BE2C (cell line): ENCODE results near the gene RNF151.
A peak's percentile ranks its signal among the peaks of the same experiment; 100 is the strongest.

Experiments used
- DNase-seq: peaks from one replicate; pipeline ENCODE4 v3.0.0-alpha.2; 2020
- H3K27me3 ChIP-seq: fragments of 250-450 bp; sonication (Bioruptor Pico); 2 replicates; pipeline ENCODE4 v1.5.1; 2020; ENCODE audit warnings: mild to moderate bottlenecking
- H3K36me3 ChIP-seq: fragments of 250-450 bp; sonication (Bioruptor Pico); 2 replicates; pipeline ENCODE4 v1.5.1; 2020; ENCODE audit warnings: mild to moderate bottlenecking
- H3K4me1 ChIP-seq: fragments of 250-450 bp; sonication (Bioruptor Pico); 2 replicates; pipeline ENCODE4 v1.5.1; 2020
- H3K4me3 ChIP-seq: 2 replicates; pipeline ENCODE4 v1.5.1; 2011; ENCODE audit warnings: low read depth, low read length
- H3K9me3 ChIP-seq: fragments of 250-450 bp; sonication (Bioruptor Pico); 2 replicates; pipeline ENCODE4 v1.5.1; 2020
- CTCF ChIP-seq: IDR thresholded peaks from 2 replicates; pipeline ENCODE4 v1.5.1; 2012; ENCODE audit warnings: mild to moderate bottlenecking, low read depth, low read length

RNF151 gene

GRCh38 chr16:1942810-1943726 lies 23.6 kb upstream of the RNF151 start, which contains the start of gene MSRB1:
TSS of gene MSRB1 (minus strand) at chr16:1943199. CDS start at chr16:1943156, 43 bp downstream.
- peak within 1 kb of the TSS; percentile 83 for H3K4me3 ChIP-seq
- H3K4me1 ChIP-seq, result peaks cover 5% of the 10 kb centered on the region; the same call in 1 of the 2 replicates
- H3K9me3 ChIP-seq, result no peaks in the 10 kb centered on the region
- H3K36me3 ChIP-seq, result peaks cover 3% of the 10 kb centered on the region; the same call in 1 of the 2 replicates
- peak; percentile 100 for DNase-seq
- no peaks in the 10 kb centered on the region for H3K27me3 ChIP-seq
- no peak for TF ChIP-seq CTCF

GRCh38 chr16:1944612-1945199 lies 21.9 kb upstream of the RNF151 start:
- H3K9me3 ChIP-seq, result no peaks in the 10 kb centered on the region
- H3K27me3 ChIP-seq, result no peaks in the 10 kb centered on the region
- H3K4me3 ChIP-seq, result no peak overlapping the region
- no peak for DNase-seq
- no peaks in the 10 kb centered on the region for H3K36me3 ChIP-seq
- peaks cover 5% of the 10 kb centered on the region; the same call in 1 of the 2 replicates for H3K4me1 ChIP-seq
- no peak for TF ChIP-seq CTCF

GRCh38 chr16:1945559-1946391 lies 20.9 kb upstream of the RNF151 start:
- no peak for TF ChIP-seq CTCF
- DNase-seq, result no peak

GRCh38 chr16:1946495-1947368 lies 19.9 kb upstream of the RNF151 start:
- no peak for TF ChIP-seq CTCF
- no peak for DNase-seq
- H3K27me3 ChIP-seq, result no peaks in the 10 kb centered on the region

More at GRCh38 chr16:1945559-1946391, 20.9 kb upstream of the RNF151 start:
- Histone ChIP-seq H3K27me3 (no peaks in the 10 kb centered on the region), H3K4me1 (peaks cover 5% of the 10 kb centered on the region; the same call in 1 of the 2 replicates), H3K4me3 (no peak overlapping the region), H3K9me3 (no peaks in the 10 kb centered on the region), H3K36me3 (no peaks in the 10 kb centered on the region)

GRCh38 chr16:1947369-1947670 lies 19.3 kb upstream of the RNF151 start:
- H3K4me3 ChIP-seq, result no peak overlapping the region
- no peak for DNase-seq
- H3K36me3 ChIP-seq, result no peaks in the 10 kb centered on the region
- TF ChIP-seq CTCF, result no peak
- no peaks in the 10 kb centered on the region for H3K9me3 ChIP-seq
- peaks cover 4% of the 10 kb centered on the region; the same call in 1 of the 2 replicates for H3K4me1 ChIP-seq
- H3K27me3 ChIP-seq, result no peaks in the 10 kb centered on the region

More at GRCh38 chr16:1946495-1947368, 19.9 kb upstream of the RNF151 start:
- H3K4me1 ChIP-seq, result peaks cover 5% of the 10 kb centered on the region; the same call in 1 of the 2 replicates
- no peak overlapping the region for H3K4me3 ChIP-seq
- no peaks in the 10 kb centered on the region for H3K9me3 ChIP-seq
- no peaks in the 10 kb centered on the region for H3K36me3 ChIP-seq
